Activated T-cell treated with anti-CD3 and anti-CD28 coated beads for 48 hours (primary cell): ENCODE measurements around the gene CBFA2T3.

Source experiments
- DNase-seq: peaks from one replicate; pipeline ENCODE4 v3.0.0-alpha.2; 2020; ENCODE audit warnings: low read depth

CBFA2T3 gene

GRCh38 chr16:88938777-88939244 lies 38.2 kb downstream of the CBFA2T3 start:
- DNase-seq: no peak

- DNase-seq: no peak
Measured at GRCh38 chr16:88938119-88938776, 38.8 kb downstream of the CBFA2T3 start.

GRCh38 chr16:88937206-88937621 lies 39.8 kb downstream of the CBFA2T3 start:
- no peak for DNase-seq

GRCh38 chr16:88936556-88937205 lies 40.3 kb downstream of the CBFA2T3 start:
- DNase-seq: no peak

- no peak for DNase-seq
Measured at GRCh38 chr16:88936008-88936555, 40.9 kb downstream of the CBFA2T3 start.

- no peak for DNase-seq
Measured at GRCh38 chr16:88934066-88934667, 42.8 kb downstream of the CBFA2T3 start.

- DNase-seq: no peak
Measured at GRCh38 chr16:88932929-88933328, 44.1 kb downstream of the CBFA2T3 start.

- DNase-seq: no peak
Measured at GRCh38 chr16:88931936-88932335, 45.1 kb downstream of the CBFA2T3 start.

GRCh38 chr16:88931373-88931900 lies 45.6 kb downstream of the CBFA2T3 start:
- no peak for DNase-seq

GRCh38 chr16:88930716-88931115 lies 46.3 kb downstream of the CBFA2T3 start:
- no peak for DNase-seq

- no peak for DNase-seq
Measured at GRCh38 chr16:88929091-88929445, 47.9 kb downstream of the CBFA2T3 start.

GRCh38 chr16:88928405-88929090 lies 48.5 kb downstream of the CBFA2T3 start:
- no peak for DNase-seq

GRCh38 chr16:88927661-88928060 lies 49.3 kb downstream of the CBFA2T3 start:
- DNase-seq: no peak

GRCh38 chr16:88927010-88927409 lies 50.0 kb downstream of the CBFA2T3 start:
- DNase-seq: no peak

- no peak for DNase-seq
Measured at GRCh38 chr16:88926374-88926990, 50.5 kb downstream of the CBFA2T3 start.

- DNase-seq: no peak
Measured at GRCh38 chr16:88925540-88925887, 51.5 kb downstream of the CBFA2T3 start.

GRCh38 chr16:88924834-88925539 lies 52.0 kb downstream of the CBFA2T3 start:
- no peak for DNase-seq

GRCh38 chr16:88923926-88924833 lies 52.8 kb downstream of the CBFA2T3 start:
- DNase-seq: no peak

GRCh38 chr16:88923450-88923849 lies 53.6 kb downstream of the CBFA2T3 start:
- no peak for DNase-seq

- no peak for DNase-seq
Measured at GRCh38 chr16:88922826-88923410, 54.1 kb downstream of the CBFA2T3 start.
